Esophagus squamous epithelium (tissue), 5 donors: Measurements from ENCODE around the gene TMEM8B. TPM values are rescaled to one million over a fixed set of nuclear protein-coding genes. Genes with fewer than 3 reads are reported as not detected.

Experiments used
- DNase-seq: peaks from one replicate; lab custom pipeline; 2025; lab: John Stamatoyannopoulos, UW
- H3K27ac ChIP-seq, 4 donors: fragments of 200-600 bp; sonication (generic); one replicate each; pipeline ENCODE4 v1.5.1; 2016 to 2019; ENCODE audit warnings: mild to moderate bottlenecking in 1 of 4
- H3K27me3 ChIP-seq, 4 donors: fragments of 200-600 bp; sonication (generic); 1 replicate in 3 of 4; 2 replicates in 1 of 4; pipeline versions ENCODE4 v1.5.1 to v1.6.0; 2017 to 2021; ENCODE audit warnings: antibody characterized with exemption in 1 of 4
- H3K36me3 ChIP-seq, 3 donors: fragments of 200-600 bp; sonication (generic); one replicate each; pipeline ENCODE4 v1.5.1; 2016 to 2019
- H3K4me1 ChIP-seq, 3 donors: fragments of 200-600 bp; sonication (generic); one replicate each; pipeline ENCODE4 v1.5.1; 2017 to 2019
- H3K4me3 ChIP-seq, 4 donors: fragments of 200-600 bp; sonication (generic); 1 replicate in 3 of 4; 2 replicates in 1 of 4; pipeline ENCODE4 v1.5.1; 2016 to 2019; ENCODE audit warnings: mild to moderate bottlenecking in 2 of 4, moderate library complexity in 1 of 4
- H3K9me3 ChIP-seq, 3 donors: fragments of 200-600 bp; sonication (generic); one replicate each; pipeline ENCODE4 v1.5.1; 2016 to 2019
- CTCF ChIP-seq, 6 experiments: fragments of 450-650 bp in 4 of 6; fragments of 200-600 bp in 2 of 6; sonication (generic) in 2 of 6; IDR thresholded peaks; one replicate each; pipeline ENCODE4 v1.5.1; 2016 to 2019; ENCODE audit warnings: antibody characterized with exemption in 6 of 6, mild to moderate bottlenecking in 4 of 6, moderate library complexity in 4 of 6
- POLR2A ChIP-seq, 4 donors: fragments of 450-650 bp; IDR thresholded peaks; one replicate each; pipeline ENCODE4 v1.6.1; 2017; ENCODE audit warnings: antibody characterized with exemption in 4 of 4, mild to moderate bottlenecking in 4 of 4, moderate library complexity in 3 of 4
- WGBS, 2 donors: methylation state at CpG; one replicate each; pipeline ENCODE4 v1.1.5; 2018; 5-methylcytosine and 5-hydroxymethylcytosine counted together
- intact Hi-C: fragments of 100-400 bp; cut with DNase I; formaldehyde crosslinking; loops from one replicate; pipeline ENCODE4 v1.15.0; 2022
- total RNA-seq, 4 donors: library from RNA; depleted of rRNA; stranded (reverse); fragments of >200 nt; gene quantifications; one replicate each; pipeline ENCODE4 v1.1.0, GENCODE V29; 2016
- donor health status: DM: yes; HTN: yes; CAD: no.

Gene TMEM8B, protein sequence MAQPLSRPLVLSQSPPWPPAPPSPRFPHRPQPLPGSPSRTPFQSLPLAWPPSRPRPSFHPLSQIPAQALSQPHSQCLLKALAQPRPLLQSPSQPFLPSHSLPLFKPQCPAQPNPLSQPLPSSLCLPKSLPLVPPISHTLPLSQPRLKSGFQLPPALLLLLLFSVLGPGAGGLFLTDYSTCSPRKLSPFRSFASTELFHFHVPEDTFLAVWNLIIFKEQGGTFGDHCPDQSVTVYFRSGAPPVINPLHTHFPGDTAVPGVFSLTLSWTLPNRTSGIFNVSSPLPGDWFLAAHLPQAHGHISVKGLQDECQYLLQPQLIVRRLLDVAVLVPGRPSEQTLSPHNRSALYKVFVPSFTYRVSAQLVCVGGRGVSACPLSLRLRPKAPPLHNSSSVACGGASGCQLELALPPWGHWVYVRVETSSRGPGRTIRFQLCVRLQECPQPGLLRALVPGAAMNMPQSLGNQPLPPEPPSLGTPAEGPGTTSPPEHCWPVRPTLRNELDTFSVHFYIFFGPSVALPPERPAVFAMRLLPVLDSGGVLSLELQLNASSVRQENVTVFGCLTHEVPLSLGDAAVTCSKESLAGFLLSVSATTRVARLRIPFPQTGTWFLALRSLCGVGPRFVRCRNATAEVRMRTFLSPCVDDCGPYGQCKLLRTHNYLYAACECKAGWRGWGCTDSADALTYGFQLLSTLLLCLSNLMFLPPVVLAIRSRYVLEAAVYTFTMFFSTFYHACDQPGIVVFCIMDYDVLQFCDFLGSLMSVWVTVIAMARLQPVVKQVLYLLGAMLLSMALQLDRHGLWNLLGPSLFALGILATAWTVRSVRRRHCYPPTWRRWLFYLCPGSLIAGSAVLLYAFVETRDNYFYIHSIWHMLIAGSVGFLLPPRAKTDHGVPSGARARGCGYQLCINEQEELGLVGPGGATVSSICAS
- 1 to 10 TPM in 2 of 4 donors, under 1 TPM in 2; 0.35 to 4.8 (median 1.4) TPM for total RNA-seq

GRCh38 chr9:35829084-35829763 is at the start of gene TMEM8B:
Gene TMEM8B, plus strand, starts transcription at chr9:35829228. Its CDS starts 220 bp downstream, at chr9:35829448.
- intact Hi-C loops, result no loop called here
- peak; percentile 89 for DNase-seq
- H3K4me3 ChIP-seq, result peak within 1 kb of the TSS; percentile 55 to 94 (median 80)
- no peaks in the 10 kb centered on the region for H3K27me3 ChIP-seq
- 1 to 3% methylated on average over 2 to 7 of the region's 53 CpGs for WGBS, 2 donors
- H3K36me3 ChIP-seq, result no peaks in the 10 kb centered on the region
- H3K9me3 ChIP-seq, result no peaks in the 10 kb centered on the region
- H3K4me1 ChIP-seq, result peaks cover 16 to 68% (median 18%) of the 10 kb centered on the region in 3 donors
- TF ChIP-seq CTCF (IDR thresholded peaks at IDR 0.05) (no peak), POLR2A (IDR thresholded peaks at IDR 0.05) (peak in 2 of 4 donors; percentile 33 to 62)
- H3K27ac ChIP-seq, result peak within 1 kb of the TSS; percentile 79 to 99 (median 90)

- Histone ChIP-seq H3K27me3 (peaks cover 0 to 36% (median 0%) of the 10 kb centered on the region in 4 donors), H3K27ac (no peak overlapping the region), H3K9me3 (no peaks in the 10 kb centered on the region), H3K36me3 (no peaks in the 10 kb centered on the region), H3K4me3 (no peak overlapping the region), H3K4me1 (no peaks in the 10 kb centered on the region)
- 67% methylated on average over 2 of the region's 2 CpGs; no CpG with 5 or more reads in 1 of the 2 donors for WGBS, 2 donors
- no peak for DNase-seq
- TF ChIP-seq POLR2A (IDR thresholded peaks at IDR 0.05), result no peak
- no peak for TF ChIP-seq CTCF (IDR thresholded peaks at IDR 0.05)
- intact Hi-C loops, result no loop called here
Observed at GRCh38 chr9:35781066-35781465, 48.0 kb upstream of the TMEM8B start.

GRCh38 chr9:35783418-35783817 is 45.6 kb upstream of the TMEM8B start:
- Histone ChIP-seq H3K4me3 (no peak overlapping the region), H3K27me3 (peaks cover 0 to 35% (median 0%) of the 10 kb centered on the region in 4 donors), H3K9me3 (no peaks in the 10 kb centered on the region), H3K4me1 (no peaks in the 10 kb centered on the region), H3K27ac (no peak overlapping the region), H3K36me3 (no peaks in the 10 kb centered on the region)
- intact Hi-C loops, result no loop called here
- DNase-seq, result no peak
- TF ChIP-seq POLR2A (IDR thresholded peaks at IDR 0.05) (no peak), CTCF (IDR thresholded peaks at IDR 0.05) (no peak)

GRCh38 chr9:35789541-35789940 is 39.5 kb upstream of the TMEM8B start:
- Histone ChIP-seq H3K9me3 (no peaks in the 10 kb centered on the region), H3K4me3 (no peak overlapping the region), H3K4me1 (peaks cover 5 to 43% (median 18%) of the 10 kb centered on the region in 3 donors), H3K27me3 (peaks cover 0 to 36% (median 0%) of the 10 kb centered on the region in 4 donors), H3K27ac (no peak overlapping the region), H3K36me3 (no peaks in the 10 kb centered on the region)
- DNase-seq, result no peak
- intact Hi-C loops, result no loop called here
- TF ChIP-seq POLR2A (IDR thresholded peaks at IDR 0.05) (no peak), CTCF (IDR thresholded peaks at IDR 0.05) (no peak)
- 88 to 96% methylated on average over 2 of the region's 2 CpGs for WGBS, 2 donors
